Pancreas (tissue), 10 donors: ENCODE measurements around the gene TRAF6. TPM values are rescaled to one million over a fixed set of nuclear protein-coding genes. Genes with fewer than 3 reads are reported as not detected.

ENCODE experiments used
- ATAC-seq, 4 donors: fragments of 200-7000 bp; cut with Tn5 transposase; one replicate each; pipeline versions ENCODE4 v1.8.0 to v1.9.1; 2020; ENCODE audit warnings: mild to moderate bottlenecking in 4 of 4, moderate library complexity in 4 of 4
- DNase-seq, 6 donors: peaks; one replicate each; pipeline ENCODE4 v3.0.0-alpha.2; 2020
- FAIRE-seq: peaks from 2 replicates; lab custom pipeline; 2012; peaks lifted over from hg19 to GRCh38; lab: Jason Lieb, UNC
- H3K27ac ChIP-seq, 4 donors: fragments of 200-600 bp; sonication (generic); 1 replicate in 3 of 4; 2 replicates in 1 of 4; pipeline versions ENCODE4 v1.5.0 to v1.8.0; 2020
- H3K27me3 ChIP-seq, 4 donors: fragments of 200-600 bp; one replicate each; pipeline ENCODE4 v1.8.0; 2021
- H3K36me3 ChIP-seq, 3 donors: fragments of 200-600 bp; sonication (generic) in 1 of 3; one replicate each; pipeline versions ENCODE4 v1.5.0 to v1.8.0; 2020 to 2021
- H3K4me1 ChIP-seq, 3 donors: fragments of 200-600 bp; one replicate each; pipeline ENCODE4 v1.8.0; 2021
- H3K4me3 ChIP-seq, 4 donors: fragments of 200-600 bp; sonication (generic) in 2 of 4; one replicate each; pipeline versions ENCODE4 v1.5.0 to v1.8.0; 2020 to 2021
- H3K9me3 ChIP-seq, 4 donors: fragments of 200-600 bp; one replicate each; pipeline ENCODE4 v1.8.0; 2021
- WGBS, 2 donors: extraction: QIAGEN DNeasy Blood & Tissue Kit; methylation state at CpG; one replicate each; pipeline ENCODE4 v1.1.7; 2013; 5-methylcytosine and 5-hydroxymethylcytosine counted together
- intact Hi-C, 3 donors: fragments of 100-400 bp; cut with DNase I; formaldehyde crosslinking; loops; one replicate each; pipeline versions ENCODE4 v1.11.1 to v1.14.2; 2022
- polyA plus RNA-seq, 2 donors: library from polyadenylated mRNA; stranded (reverse); fragments of 200-250 nt; gene quantifications; one replicate each; pipeline ENCODE4 v1.2.3, GENCODE V29; 2013
- total RNA-seq, 6 donors: library from RNA; stranded (reverse); fragmentation: NEBNext Ultra II Directional in 4 of 6; extraction: Animal tissue kit (Norgen Biotek cat#: 25700) in 4 of 6; gene quantifications; one replicate each; pipeline versions ENCODE4 v1.2.1 to v1.2.4, GENCODE V29; 2021 to 2023
- TF ChIP-seq, protein P1 (sequence below), 4 donors: fragments of 200-600 bp; sonication (generic) in 3 of 4; IDR thresholded peaks; one replicate each; pipeline versions ENCODE4 v1.5.0 to v1.8.0; 2021; ENCODE audit warnings: antibody characterized with exemption in 4 of 4
- donor health status: healthy with polysubstance abuse.
- donor health status: DM: no; HTN: no; CAD: no; lungs with moderate emphysema.
- donor health status: DM: no; HTN: no; CAD: no.
- donor health status: control.
- donor health status: control.
- donor health status: Bipolar disorder and iron deficiency.
- donor health status: DM: yes; HTN: yes; CAD: no.
- donor health status: DM: no; HTN: no; CAD: no.
- donor health status: DM: no; HTN: no; CAD: no.
- donor health status: DM: yes; HTN: yes; CAD: no.

The TRAF6 gene
- total and polyA plus RNA-seq, 8 donors, result 1.2 to 9.5 (median 5.7) TPM

DNA sequence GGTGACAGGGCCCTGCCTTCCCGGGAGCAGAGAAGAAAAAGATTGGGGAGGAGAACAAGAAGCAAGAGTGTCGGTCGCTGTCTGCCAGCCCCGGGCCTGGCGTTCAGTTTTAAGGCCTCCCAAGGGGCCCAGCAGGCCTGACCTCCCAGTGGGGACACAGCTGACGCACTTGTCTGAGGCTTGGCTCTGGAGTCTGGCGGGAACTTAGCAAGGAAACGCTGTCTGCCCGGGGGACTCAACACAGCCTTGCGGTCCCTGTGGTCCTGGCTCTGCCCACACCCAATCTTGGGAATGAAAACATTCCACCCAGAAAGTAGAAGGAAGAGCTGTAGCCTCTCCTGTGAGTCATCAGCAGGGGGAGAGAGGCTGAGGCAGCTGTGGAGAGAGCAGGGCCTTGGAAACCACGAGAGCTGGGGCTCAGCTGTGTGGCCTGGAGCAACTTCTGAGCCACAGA, 54.4 kb downstream of the TRAF6 start:
- no peaks in the 10 kb centered on the region for H3K9me3 ChIP-seq
- H3K4me1 ChIP-seq, result peaks cover 0 to 7% (median 0%) of the 10 kb centered on the region in 3 donors
- no peak overlapping the region for H3K4me3 ChIP-seq
- FAIRE-seq, result no peak
- 75 to 79% methylated on average over 8 to 11 of the region's 11 CpGs for WGBS, 2 donors
- no peaks in the 10 kb centered on the region for H3K27me3 ChIP-seq
- peak in 3 of 4 donors; percentile 70 to 76 (median 73) for ATAC-seq
- H3K27ac ChIP-seq, result peak overlapping the region in 1 of 4 donors; percentile 9
- peak in 2 of 6 donors; percentile 16 to 56 for DNase-seq
- TF ChIP-seq, protein P1, sequence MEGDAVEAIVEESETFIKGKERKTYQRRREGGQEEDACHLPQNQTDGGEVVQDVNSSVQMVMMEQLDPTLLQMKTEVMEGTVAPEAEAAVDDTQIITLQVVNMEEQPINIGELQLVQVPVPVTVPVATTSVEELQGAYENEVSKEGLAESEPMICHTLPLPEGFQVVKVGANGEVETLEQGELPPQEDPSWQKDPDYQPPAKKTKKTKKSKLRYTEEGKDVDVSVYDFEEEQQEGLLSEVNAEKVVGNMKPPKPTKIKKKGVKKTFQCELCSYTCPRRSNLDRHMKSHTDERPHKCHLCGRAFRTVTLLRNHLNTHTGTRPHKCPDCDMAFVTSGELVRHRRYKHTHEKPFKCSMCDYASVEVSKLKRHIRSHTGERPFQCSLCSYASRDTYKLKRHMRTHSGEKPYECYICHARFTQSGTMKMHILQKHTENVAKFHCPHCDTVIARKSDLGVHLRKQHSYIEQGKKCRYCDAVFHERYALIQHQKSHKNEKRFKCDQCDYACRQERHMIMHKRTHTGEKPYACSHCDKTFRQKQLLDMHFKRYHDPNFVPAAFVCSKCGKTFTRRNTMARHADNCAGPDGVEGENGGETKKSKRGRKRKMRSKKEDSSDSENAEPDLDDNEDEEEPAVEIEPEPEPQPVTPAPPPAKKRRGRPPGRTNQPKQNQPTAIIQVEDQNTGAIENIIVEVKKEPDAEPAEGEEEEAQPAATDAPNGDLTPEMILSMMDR (IDR thresholded peaks at IDR 0.05), result no peak
- intact Hi-C loops, result loop anchor here in 1 of 3 donors (10.0 kb wide), 1 partner anchor 161 kb away; the partner anchor contains the start of gene PRR5L
- H3K36me3 ChIP-seq, result peaks cover 0 to 2% (median 0%) of the 10 kb centered on the region in 3 donors

DNA sequence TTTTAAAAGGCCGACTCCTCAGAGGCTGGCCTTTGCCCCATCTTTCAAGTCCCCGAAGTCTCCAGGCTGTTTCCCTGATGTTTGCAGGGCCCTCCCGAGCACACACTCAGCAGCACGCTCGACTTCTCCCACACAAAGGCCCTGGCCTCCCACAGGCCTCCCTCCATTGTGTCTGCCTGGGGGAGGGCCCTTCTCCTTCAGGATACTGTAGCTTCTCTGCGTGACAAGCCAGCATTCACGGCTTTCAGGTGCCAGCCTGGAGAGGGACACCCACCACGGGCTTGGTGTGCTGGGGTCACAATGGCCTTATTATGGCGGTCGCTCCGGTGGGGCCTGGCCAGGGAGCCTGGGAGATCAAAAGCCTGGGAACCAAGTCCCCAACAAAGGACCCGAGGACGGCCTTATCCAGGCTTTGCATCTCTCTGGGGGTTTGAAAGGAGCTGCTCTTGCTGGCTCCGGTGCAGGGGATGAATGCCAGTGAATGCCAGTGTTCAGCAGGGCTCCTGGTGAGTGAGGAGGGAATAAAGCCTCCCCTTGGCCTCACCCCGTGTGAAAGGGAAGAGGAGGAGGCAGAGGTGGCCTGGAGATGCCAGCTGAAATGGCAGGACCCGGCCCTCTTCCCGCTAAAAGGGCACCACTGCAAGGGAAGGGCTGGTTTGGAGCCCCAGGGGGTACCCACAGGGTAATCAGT, 55.0 kb downstream of the TRAF6 start:
- peaks cover 0 to 7% (median 0%) of the 10 kb centered on the region in 3 donors for H3K4me1 ChIP-seq
- intact Hi-C loops, result loop anchor here in 1 of 3 donors (10.0 kb wide), 1 partner anchor 160 kb away; the partner anchor contains the start of gene PRR5L
- H3K36me3 ChIP-seq, result peaks cover 0 to 2% (median 0%) of the 10 kb centered on the region in 3 donors
- ATAC-seq (peak in 1 of 4 donors; percentile 24), DNase-seq (peak in 1 of 6 donors; percentile 55), FAIRE-seq (no peak)
- peak overlapping the region in 1 of 4 donors; percentile 9 for H3K27ac ChIP-seq
- 69 to 71% methylated on average over 17 of the region's 17 CpGs for WGBS, 2 donors
- no peaks in the 10 kb centered on the region for H3K27me3 ChIP-seq
- H3K9me3 ChIP-seq, result no peaks in the 10 kb centered on the region
- H3K4me3 ChIP-seq, result no peak overlapping the region
- TF ChIP-seq, protein P1 (IDR thresholded peaks at IDR 0.05), result no peak

DNA sequence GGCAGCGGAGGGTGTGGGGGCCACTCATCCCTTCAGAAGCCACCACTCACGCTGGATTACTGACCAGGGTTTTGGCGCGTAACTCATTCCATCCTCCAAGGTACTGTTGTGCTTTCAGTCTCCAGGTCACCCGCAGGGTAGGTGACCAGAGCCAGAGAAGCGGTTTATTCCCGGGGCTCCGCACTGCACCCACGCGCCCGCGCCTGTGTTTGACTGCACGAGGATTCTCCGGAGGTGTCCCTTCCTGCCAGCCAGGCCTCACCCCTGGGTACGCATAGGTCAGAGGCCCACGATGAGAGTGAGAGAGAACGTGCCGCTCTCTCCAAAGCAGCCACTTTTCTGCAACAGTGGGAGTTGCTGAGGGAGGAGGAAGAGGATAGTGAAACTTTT, 55.5 kb downstream of the TRAF6 start:
- no peak for FAIRE-seq
- Histone ChIP-seq H3K4me3 (no peak overlapping the region), H3K36me3 (peaks cover 0 to 2% (median 0%) of the 10 kb centered on the region in 3 donors), H3K27me3 (no peaks in the 10 kb centered on the region), H3K4me1 (peaks cover 0 to 7% (median 0%) of the 10 kb centered on the region in 3 donors), H3K27ac (no peak overlapping the region), H3K9me3 (no peaks in the 10 kb centered on the region)
- ATAC-seq, result no peak
- TF ChIP-seq, protein P1 (IDR thresholded peaks at IDR 0.05), result no peak
- WGBS, 2 donors, result 84 to 90% methylated on average over 18 of the region's 18 CpGs
- DNase-seq, result no peak
- intact Hi-C loops, result loop anchor here in 1 of 3 donors (10.0 kb wide), 1 partner anchor 160 kb away; the partner anchor contains the start of gene PRR5L

DNA sequence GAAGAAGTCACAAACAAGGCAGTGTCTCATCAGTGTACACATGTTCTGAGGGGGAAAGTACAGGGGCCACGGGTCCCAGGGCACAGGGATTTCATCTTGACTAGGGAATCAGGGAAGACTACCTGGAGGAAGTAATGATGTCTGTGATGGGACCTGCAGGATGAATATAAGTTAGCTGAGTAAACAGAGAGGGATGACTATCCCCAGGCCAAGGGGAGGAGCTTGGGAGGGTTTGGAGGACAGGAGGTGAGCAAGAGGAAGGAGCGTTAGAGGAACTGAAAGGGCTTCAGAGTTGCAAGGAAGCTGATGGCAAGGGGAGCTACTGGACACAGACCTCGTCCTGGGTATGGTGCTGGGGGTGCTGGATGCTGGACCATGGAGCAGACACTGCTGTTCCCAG, 56.4 kb downstream of the TRAF6 start:
- intact Hi-C loops, result loop anchor here in 1 of 3 donors (10.0 kb wide), 1 partner anchor 159 kb away; the partner anchor contains the start of gene PRR5L
- TF ChIP-seq, protein P1 (IDR thresholded peaks at IDR 0.05), result no peak
- no peak for DNase-seq
- no peak overlapping the region for H3K27ac ChIP-seq
- 60 to 75% methylated on average over 3 of the region's 3 CpGs for WGBS, 2 donors
- peaks cover 0 to 7% (median 0%) of the 10 kb centered on the region in 3 donors for H3K4me1 ChIP-seq
- H3K36me3 ChIP-seq, result peaks cover 0 to 2% (median 0%) of the 10 kb centered on the region in 3 donors
- H3K4me3 ChIP-seq, result no peak overlapping the region
- no peaks in the 10 kb centered on the region for H3K27me3 ChIP-seq
- no peak for ATAC-seq
- no peak for FAIRE-seq
- H3K9me3 ChIP-seq, result no peaks in the 10 kb centered on the region
